OCI-M1 (cell line): Measurements from ENCODE around the gene SHB.

ENCODE experiments used
- DNase-seq: peaks from one replicate; lab custom pipeline; 2025; lab: John Stamatoyannopoulos, UW

SHB gene

DNA sequence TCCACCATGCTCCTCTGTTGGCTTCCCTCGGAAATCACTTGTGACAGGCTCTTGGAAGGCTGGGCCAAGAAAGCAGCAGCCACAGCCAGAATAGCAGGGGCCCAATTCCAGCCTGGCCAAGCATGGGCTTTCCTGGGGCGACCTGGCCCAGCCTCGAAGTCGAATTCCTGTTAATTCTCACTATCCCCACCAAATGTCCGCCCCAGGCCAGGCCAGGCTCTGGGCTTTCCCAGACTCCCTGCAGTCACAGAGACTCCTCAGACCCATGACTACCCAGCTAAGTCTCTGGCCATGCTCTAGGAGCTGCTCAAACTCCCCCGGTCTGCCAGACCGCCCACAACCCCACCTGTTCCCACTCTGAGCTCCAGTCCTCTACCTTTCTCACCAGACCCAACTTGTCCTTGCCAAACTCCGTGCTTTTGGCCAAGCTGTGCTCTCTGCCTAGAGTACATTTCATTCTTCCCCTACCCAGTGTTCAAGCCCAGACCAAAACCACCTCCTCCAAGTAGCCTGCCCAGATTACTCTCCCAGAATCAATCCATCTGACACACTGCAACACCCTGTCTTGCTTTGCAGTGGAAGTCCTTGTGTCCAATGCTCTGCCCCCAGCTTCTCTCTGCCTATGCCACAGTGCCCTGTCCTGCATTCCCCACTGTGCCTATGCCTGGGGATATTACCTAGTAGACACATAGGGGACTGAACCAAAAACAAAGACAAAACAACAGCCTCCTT lies 26.2 kb downstream of the SHB start:
- DNase-seq = no peak

DNA sequence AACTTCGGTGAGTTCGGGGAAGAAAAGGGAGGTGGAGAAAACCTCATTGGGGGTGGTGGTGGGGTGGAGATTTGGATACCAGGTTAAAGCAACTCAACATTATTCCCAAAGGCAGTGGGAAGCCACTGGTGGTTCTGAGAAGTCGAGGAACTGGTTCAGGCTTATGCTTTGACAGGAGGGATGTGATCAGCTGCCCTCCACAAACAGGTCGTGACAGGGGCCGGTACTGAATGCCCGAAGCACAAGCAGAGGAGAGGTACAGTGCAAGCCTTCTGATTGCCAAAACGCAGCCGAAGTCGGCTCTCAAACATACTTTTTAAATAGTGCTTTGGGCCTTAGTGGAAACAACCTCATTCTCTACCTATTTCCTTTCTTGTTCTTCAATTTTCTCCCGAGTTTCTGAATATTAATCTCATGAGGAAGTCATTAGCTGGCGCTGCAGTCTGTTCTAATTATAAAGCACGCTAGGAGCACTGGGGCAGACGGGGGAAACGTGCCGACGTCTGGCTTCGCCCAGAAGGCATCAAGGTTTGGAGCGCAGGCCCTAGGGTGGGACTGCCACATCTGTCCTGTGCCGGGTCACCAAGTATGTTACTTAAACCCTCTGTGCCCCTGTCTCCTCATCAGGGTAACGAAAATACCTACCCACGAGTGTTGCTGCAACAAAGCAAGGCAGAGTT lies 27.3 kb downstream of the SHB start:
- no peak for DNase-seq

DNA sequence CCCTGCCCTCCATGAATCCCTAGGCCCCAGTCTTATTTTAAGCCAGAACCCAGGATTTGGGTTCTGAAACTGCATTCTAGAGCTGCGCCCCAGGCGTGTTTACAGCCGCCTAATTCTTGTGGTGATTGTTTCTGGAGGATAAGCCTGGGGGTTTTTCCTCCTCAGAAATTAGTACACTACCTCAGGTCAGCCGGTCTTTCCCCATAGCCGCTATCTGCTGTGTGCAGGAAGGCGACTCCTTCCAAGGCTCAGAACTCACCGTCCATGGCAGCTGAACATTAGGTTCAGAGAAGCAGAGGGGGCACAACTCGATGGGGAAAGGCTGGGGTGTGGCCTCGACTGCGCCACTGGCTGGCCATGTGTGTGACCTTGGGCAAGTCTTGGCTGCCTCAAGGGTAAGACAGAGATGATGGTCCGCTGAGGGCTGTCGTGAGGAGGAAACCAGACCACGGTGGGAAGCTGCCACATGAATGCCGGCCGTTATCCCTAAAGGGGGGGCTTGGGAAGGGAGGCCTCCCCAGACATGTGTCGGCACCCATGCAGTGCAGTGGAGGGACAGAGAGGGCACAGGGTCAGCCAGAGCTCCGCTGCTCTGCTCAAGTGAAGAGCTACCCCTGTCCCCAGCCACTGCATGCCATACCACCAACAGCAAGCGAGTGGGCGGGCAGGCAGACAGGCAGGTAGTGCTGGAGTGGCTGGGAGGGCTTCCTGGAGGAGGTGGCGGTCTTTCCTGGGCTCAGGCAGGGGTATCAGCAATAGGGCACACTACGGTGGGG lies 28.9 kb downstream of the SHB start:
- DNase-seq = peak; percentile 61

DNA sequence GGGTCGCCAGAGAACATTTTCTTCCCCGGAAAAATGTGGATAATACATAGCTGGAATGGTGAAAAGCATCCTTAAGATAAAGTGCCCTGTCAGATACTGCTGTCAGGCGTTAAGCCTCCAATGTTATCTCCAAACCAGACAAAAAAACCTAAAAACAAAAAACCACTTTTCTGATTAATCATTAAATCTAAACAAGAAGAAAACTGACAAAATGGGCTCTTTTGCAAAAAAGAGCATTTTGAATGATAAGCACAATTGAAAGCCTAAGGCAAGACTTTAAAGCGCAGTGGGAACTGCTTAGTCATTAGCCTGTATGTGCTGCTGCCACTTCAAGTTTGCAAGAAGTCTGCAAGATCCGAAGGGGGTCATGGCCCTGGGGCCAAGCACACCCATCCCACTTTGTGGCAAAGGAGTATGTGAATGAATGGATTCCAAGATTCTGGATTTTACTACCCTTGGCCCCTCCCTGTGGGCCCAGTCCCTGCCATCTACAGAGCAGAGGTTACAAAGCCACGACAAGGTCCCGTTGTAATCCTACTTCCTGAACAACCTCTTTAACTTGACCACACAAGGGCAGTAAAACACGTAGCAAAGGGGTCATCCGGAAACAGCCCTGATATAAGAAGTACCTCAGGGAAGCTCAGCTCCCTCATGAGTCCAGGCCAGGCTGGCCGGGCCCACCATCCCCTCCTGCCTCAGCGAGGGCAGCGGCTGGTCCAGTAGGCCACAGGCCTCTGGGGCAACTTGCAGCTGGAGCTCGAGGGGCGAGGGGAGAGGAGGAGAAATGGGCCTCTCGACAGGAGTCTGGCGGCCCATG lies 29.7 kb downstream of the SHB start:
- DNase-seq = peak; percentile 83

DNA sequence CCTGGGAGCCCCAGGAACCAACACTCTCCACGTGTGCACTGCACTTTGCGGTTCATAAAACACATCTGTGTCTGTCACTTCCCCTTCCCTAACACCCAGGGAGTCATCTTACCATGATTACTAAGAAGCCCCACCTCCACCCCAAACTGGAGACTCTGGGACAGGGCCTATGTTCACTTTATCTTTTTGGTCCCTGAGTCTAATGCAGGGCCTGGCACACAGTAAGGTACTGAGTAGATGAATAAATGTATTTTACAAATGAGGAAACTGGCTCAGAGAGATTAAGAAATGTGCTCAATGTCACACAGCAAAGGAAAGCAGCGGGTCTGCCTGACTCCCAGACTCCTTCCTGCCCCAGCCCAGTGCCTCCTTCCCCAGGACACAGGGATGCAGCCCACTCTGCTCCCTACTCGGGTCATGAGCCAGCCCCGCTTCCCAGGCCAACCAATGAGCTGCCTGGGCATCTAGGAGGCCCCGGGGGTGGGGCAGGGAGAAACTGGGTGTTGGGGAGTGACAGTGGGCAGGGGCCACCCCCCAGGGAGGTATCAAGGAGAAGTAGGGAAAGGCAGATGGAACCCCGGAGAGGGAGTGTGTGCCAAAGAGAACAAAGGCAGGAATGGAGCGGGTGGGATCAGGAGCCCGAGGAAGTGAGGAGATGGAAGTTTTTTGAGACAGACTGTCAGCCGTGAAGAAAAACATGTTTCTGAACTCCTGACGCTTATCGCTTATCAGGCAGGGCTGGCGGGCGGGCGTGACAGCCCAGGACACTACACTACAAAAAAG lies 30.5 kb downstream of the SHB start:
- DNase-seq = peak; percentile 69

DNA sequence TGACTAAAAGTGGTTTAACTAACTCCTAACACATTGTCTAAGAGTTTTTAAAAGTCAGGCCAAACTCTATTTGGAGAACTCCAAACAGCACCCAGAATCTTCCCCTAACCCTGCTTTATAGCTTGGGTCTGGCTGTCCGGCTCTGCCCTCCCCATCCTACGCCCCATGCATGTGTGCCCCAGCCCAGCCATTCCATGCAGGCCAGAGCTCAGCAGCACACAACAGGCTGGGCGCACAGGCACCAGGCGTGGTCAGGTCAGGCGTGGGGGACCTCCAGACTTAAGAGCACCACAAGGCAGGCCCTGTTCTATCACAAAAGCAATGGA lies 31.1 kb downstream of the SHB start:
- DNase-seq = no peak

DNA sequence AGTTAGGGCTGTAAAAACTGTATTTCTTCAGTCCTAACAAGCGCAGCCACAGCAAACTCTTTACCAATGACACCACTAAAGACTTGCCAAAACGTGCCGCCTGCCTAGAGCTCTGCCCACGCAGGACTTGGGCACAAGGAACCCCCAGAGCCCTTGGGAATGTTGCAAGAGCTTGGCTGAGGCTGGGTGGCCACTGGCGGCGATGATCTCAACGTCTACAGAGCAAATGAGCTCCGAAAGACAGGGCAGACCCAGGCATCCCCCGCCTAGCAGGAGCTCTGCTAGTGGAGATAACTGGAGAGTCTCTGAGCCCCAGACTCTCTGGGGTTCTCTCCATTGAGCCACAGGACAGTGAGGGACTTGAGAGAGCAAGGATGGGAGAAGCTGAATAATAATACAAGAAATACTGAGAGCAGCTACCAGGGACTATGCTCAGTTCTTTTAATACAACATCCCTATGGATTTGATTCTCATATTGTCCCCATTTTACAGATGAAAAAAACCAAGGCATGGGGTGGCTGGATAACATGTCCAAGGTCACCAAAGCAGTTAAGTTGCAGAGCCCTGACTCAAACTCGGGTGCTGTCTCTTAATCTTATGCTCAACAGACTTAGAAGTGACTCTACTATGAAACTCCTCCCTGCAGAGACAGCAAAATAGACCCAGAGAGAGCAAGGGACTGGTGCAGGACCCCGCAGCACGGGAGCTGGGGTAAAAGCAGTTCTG lies 32.5 kb downstream of the SHB start:
- DNase-seq = no peak

DNA sequence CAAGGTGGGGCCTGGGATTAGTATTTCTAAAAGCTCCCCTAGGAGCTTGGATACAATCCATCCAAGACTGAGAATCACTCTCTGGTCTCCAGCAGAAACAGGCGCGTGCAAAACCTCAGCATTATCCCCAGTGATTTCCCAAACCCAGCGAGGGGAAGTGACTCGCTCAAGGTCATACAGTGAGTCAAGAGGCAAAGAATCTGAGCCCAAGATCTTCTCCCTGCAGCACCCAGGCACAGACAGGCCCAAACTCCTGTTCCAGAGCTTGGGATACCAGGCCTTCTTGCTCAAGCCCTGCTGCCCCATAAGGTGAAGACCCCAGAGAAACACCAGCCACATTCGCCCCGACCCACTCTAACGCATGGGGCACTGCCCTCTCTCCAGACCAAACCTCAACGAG lies 33.2 kb downstream of the SHB start:
- DNase-seq = no peak

DNA sequence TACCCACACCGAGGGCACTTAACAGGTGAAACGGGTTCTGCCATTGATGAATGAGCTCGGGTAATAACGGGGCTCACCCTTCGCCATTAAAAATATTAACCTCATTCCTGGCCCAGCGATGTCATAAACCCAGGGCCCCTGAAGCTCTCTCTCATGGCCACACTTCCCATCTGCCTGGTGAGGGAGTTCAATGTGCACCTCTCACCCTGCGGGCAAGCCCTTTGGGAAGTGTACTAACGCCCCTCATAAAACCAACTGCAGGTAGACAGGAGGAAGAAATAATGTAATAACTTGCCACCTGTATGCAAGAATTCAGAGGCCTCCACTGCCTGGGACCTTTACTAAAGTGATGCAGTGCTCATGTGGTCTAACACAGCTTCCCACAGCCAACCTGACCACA lies 35.1 kb downstream of the SHB start:
- DNase-seq = peak; percentile 22

DNA sequence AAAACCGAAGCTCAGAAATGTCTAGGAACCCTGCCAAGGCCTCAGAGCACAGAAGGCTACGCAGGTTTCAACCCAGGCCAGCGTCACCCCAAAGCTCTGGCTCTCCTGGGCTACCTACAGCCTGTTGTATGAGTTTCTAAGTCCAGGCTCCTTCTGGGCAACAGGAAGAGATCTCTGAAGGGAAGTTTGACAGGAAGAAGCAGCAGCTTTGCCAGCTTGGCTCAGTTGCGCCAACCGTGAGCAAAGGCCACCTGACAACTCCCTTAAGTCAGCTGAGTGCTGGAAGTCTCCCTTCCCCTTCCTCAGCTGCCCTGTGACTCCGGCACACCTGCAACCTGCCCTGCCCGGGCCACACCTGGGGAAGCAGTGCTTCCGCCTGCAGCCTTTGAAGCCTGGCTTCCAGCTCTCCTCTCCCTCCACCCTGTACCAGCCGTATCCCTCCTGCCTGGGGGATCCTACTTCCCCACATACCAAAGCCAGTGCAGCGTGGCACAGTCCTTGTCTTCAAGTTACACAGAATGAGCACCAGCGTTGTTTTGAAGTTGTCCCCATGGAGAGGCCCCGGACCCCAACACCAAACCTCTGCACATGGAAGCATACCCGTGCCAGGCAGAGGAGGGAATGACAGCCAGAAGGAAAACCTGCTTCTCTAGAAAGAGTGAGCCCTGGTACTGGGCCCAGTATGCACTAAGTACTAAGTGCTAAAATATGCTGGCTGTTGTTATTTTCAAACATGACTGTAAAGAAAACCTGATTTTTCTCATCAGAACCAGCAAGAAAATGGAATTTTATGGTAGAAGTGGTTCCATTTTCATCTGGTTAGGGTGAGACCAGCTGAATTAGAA lies 36.5 kb downstream of the SHB start:
- no peak for DNase-seq

DNA sequence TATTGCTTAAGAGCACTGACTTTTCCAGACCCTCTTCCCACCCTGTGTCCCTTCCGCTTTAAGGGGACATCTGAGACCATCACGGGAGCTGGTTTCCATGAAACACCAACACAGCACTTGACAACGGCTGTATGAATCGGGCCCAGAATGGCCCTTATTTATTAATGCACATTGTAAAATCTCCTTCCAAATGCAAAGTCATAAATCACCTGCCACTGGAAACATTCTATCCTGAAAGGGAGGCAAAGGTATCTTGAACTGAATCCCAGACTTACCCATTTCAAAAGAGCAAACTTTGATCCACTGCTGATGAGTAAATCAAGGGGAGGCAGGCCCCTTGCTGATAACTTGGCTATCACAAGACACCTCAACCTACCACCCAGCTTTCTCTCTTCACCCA lies 37.4 kb downstream of the SHB start:
- no peak for DNase-seq

DNA sequence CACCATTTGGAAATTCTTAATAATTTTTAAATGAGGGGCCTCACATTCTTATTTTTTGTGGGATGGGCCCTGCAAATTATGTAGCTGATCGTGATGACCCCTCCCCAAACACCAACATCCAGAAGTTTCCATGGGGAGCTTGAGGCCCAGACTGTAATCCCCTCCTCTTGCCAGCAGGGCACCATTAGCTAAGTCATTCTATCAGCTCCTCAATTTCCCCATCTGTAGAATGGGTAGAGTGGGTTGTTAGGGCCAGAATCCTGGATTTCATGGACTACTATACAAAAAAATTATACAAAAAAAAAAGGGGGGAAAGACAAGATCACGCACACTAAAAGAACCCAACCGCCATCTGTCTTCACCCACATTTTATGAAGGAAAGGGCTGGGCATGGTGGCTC lies 38.4 kb downstream of the SHB start:
- DNase-seq = no peak

DNA sequence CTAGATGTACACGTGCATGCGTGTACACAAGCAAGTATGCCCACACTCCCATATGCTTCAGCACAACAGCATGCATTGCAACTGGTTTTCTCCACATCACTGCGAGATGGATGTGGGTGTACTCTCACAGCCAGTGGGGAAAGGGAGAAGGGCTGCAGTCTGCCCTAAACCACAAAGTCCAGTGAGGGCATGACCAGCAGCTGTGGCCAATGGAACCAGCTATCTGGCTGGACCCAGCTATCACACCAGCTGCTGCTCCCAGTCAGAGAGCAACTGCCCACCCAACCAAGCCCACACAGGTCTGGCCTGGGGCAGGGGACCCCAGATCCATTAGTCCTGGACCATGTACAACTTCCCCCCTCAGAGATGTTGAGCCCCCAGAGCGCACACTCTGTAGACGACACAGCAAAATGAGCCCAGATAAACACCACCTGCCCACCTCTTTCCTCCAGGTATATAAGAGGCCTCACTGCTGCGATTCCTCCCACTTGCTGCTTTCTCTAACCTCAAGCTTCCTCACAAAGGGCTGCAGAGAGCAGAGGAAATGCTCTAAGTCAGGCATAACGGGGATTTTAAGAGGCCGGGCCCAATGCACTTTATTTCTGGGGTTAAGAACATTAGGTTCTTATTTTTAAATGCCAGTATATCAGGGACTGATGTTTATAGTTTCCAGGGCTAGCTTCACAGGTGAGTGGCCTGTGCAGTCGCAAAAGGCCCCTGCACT lies 39.0 kb downstream of the SHB start:
- no peak for DNase-seq

DNA sequence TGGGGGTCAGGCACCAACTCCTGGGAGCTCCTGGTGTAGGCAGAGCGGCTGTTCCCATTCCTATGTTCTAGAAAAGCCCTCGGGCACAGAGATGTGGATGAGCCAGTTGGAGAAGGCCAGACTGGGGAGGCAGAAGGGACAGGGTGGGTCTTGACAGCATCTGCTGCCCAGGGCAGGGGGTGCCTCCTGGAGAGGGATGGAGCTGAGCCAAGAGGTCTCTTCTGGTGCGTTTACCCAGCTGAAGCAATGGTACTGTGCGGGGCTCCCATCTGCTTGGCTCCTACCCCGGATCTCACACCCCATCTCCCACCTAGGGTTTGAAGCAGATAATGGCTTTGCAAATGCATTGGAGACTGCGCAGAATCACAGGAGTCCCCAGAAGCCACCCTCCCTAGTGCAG lies 41.3 kb downstream of the SHB start:
- no peak for DNase-seq

DNA sequence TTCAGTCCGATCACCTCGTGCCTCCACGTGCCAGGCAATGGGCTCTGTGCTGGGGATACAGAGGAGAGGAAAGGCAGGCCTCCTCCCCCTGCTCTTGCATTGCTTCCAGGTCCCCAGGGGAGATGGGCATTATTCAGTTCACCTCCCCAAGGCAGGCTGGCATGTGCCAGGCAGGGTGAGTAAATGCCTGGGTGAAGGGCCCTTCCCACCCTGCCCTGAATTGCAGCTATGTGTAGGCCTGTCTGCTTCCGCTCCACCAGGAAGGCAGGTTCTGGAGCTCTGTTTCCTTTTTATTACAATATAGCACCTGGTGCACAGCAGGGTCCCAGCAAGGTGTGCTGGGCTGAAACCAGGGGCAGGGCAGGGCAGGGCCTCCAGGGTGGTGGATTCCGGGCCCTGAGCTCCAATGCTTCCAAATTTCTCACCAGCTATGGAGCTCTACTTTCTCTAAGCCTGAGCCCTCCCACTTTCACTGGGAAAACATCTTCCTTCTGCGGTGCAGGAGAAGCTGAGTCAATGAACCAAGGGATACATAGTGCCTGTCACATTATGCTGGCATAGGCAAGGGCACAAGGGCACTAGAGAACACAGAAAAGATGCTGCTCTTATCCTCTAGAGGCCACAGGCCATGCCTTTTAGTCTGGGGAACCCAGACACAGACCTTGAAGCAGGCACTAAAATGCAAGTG lies 42.0 kb downstream of the SHB start:
- DNase-seq = no peak

DNA sequence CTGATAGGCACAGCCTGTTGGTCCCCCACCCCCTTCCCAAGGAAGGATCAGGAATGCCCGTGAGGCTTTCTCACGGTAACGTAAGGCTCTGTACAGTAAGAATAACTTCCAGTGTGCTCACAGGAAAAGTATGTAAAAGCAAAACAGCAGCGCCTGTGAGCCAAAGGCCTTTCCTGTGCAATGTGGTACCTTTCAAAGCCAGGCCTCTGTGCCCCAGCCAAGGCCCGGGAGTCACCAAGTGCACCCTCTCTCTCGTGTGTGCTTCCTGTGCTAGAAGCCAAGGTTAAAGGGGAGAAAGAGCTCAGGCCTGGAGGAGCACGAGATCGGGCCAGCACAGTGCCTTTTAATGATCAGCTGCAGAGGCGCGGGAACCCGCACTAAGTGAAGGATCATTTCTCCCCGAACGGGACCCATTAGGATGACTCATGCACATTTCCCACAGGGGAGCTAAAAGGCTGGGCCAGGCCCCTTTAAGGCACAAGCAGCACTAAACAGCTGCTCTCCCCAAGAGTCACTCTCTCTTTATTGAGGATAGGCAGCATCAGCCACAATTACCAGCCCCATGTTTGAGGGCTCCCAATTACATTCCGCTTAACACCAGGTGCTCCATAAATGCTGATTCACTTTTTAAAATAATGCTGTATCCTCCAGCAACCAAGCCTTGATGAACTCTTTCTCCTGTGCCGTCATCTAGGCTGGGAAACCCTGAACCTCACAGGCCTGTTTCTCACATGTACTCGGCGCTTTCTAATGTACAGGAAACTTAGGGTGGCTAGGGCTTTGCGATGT lies 42.8 kb downstream of the SHB start:
- DNase-seq = no peak

DNA sequence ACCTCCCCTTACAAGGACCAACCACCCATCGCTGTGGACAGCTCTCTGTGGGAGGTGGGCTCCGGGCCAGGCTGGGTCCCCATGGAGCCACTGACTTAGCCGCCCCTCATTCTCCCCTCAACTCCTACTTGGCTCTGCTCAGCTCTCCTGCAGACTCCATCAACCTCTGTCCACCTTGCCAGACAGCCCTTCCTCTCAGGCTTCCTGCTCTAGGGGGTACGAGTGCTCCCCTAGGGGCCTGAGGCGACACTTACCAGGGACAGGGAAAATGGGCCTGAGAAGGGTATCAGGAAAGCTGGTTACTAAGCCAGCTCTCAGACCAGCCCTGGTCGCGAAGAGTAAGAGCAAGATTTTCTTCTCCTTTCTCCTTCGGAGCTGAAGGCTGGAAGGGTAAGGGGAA lies 43.9 kb downstream of the SHB start:
- no peak for DNase-seq
